GM12865 (cell line): ENCODE measurements around the gene CCL3.
"Not testable (repeated sequence)": the region's sequence is repeated elsewhere in the genome, so short reads cannot be mapped to it uniquely, and the experiment has no call there.

Source experiments
- DNase-seq: peaks from one replicate; pipeline ENCODE4 v3.0.0; 2010; ENCODE audit warnings: low read depth
- H3K4me3 ChIP-seq: 2 replicates; pipeline ENCODE4 v1.5.1; 2011; ENCODE audit warnings: mild to moderate bottlenecking, low read depth, low read length, control low read depth
- CTCF ChIP-seq: IDR thresholded peaks from 2 replicates; pipeline ENCODE4 v1.5.1; 2011; ENCODE audit warnings: low read length, control low read depth, low read depth, inconsistent platforms; ENCODE audit not compliant: insufficient read depth; ENCODE audit errors: missing control alignments

The CCL3 gene

GRCh38 chr17:36095992-36096391 is 6.0 kb upstream of the CCL3 start:
- TF ChIP-seq CTCF = no peak
- no peak overlapping the region for H3K4me3 ChIP-seq
- peak; percentile 19 for DNase-seq

- DNase-seq = peak; percentile 30
- H3K4me3 ChIP-seq = no peak overlapping the region
- no peak for TF ChIP-seq CTCF
Observed at GRCh38 chr17:36094746-36095145, 4.8 kb upstream of the CCL3 start.

- DNase-seq = no peak
- no peak for TF ChIP-seq CTCF
- no peak overlapping the region for H3K4me3 ChIP-seq
Observed at GRCh38 chr17:36094232-36094631, 4.3 kb upstream of the CCL3 start.

- not testable (repeated sequence) for DNase-seq, H3K4me3 ChIP-seq
Observed at GRCh38 chr17:36092715-36093114, 2.8 kb upstream of the CCL3 start.

- peak; percentile 72 for DNase-seq
- TF ChIP-seq CTCF = no peak
Observed at GRCh38 chr17:36092230-36092629, 2.3 kb upstream of the CCL3 start.

GRCh38 chr17:36089339-36089865 is 541 bp downstream of the CCL3 start:
- H3K4me3 ChIP-seq = peak overlapping the region; percentile 55
- no peak for TF ChIP-seq CTCF
- no peak for DNase-seq

More at GRCh38 chr17:36092230-36092629, 2.3 kb upstream of the CCL3 start:
- H3K4me3 ChIP-seq = no peak overlapping the region

- H3K4me3 ChIP-seq = peak overlapping the region; percentile 55
Observed at GRCh38 chr17:36088670-36089338, 1.1 kb downstream of the CCL3 start.

GRCh38 chr17:36087897-36088572 is 1.9 kb downstream of the CCL3 start:
- DNase-seq = not testable (repeated sequence)
- peak overlapping the region; percentile 55 for H3K4me3 ChIP-seq

More at GRCh38 chr17:36088670-36089338, 1.1 kb downstream of the CCL3 start:
- peak; percentile 29 for DNase-seq
- no peak for TF ChIP-seq CTCF

GRCh38 chr17:36087471-36087870 is 2.5 kb downstream of the CCL3 start:
- not testable (repeated sequence) for DNase-seq, H3K4me3 ChIP-seq
